NOMO-1 (cell line): ENCODE results near the gene SETD6.
"Not testable (repeated sequence)": the region's sequence is repeated elsewhere in the genome, so short reads cannot be mapped to it uniquely, and the experiment has no call there.

Experiments
- DNase-seq, 2 experiments: peaks; one replicate each; lab custom pipeline; 2025; ENCODE audit not compliant: unreplicated experiment in 2 of 2; lab: John Stamatoyannopoulos, UW

Gene SETD6

GRCh38 chr16:58537124-58537906 is 22.0 kb downstream of the SETD6 start:
- no peak for DNase-seq

GRCh38 chr16:58541711-58542110 is 26.4 kb downstream of the SETD6 start:
- no peak for DNase-seq

- DNase-seq = no peak
Measured at GRCh38 chr16:58542291-58542690, 27.0 kb downstream of the SETD6 start.

- DNase-seq = no peak
Measured at GRCh38 chr16:58543685-58544084, 28.4 kb downstream of the SETD6 start.

- DNase-seq = no peak
Measured at GRCh38 chr16:58548378-58548777, 33.1 kb downstream of the SETD6 start.

GRCh38 chr16:58551496-58551895 is 36.2 kb downstream of the SETD6 start:
- no peak for DNase-seq

DNA sequence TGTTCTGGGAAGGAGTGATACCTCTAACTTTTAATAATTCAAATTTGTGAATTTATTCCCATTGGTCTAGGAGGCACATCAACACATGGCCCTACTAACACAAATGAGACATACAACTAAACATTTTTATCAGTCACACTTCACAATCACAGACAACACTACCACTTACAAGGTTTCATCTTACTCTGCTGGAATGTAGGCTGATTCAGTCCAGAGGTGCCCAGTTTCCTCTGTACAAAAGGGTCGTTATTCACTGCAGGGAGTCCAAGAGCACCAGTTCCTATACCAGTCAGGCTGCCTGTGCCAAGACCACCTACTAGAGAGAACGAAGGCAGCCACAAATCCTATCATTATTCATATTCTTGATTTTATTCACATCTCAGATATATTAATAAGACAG is 41.4 kb downstream of the SETD6 start:
- DNase-seq = no peak

GRCh38 chr16:58563235-58563634 is 47.9 kb downstream of the SETD6 start:
- DNase-seq = no peak

GRCh38 chr16:58563775-58564174 is 48.5 kb downstream of the SETD6 start:
- DNase-seq = no peak

- not testable (repeated sequence) for DNase-seq
Measured at GRCh38 chr16:58565697-58566096, 50.4 kb downstream of the SETD6 start.
